Measurements from ENCODE around the gene HYAL3. TPM values are rescaled to one million over a fixed set of nuclear protein-coding genes. Genes with fewer than 3 reads are reported as not detected.

The HYAL3 gene
- total and polyA plus RNA-seq, 2 experiments from 2014 or later, result 7.6 to 9.6 TPM

DNA sequence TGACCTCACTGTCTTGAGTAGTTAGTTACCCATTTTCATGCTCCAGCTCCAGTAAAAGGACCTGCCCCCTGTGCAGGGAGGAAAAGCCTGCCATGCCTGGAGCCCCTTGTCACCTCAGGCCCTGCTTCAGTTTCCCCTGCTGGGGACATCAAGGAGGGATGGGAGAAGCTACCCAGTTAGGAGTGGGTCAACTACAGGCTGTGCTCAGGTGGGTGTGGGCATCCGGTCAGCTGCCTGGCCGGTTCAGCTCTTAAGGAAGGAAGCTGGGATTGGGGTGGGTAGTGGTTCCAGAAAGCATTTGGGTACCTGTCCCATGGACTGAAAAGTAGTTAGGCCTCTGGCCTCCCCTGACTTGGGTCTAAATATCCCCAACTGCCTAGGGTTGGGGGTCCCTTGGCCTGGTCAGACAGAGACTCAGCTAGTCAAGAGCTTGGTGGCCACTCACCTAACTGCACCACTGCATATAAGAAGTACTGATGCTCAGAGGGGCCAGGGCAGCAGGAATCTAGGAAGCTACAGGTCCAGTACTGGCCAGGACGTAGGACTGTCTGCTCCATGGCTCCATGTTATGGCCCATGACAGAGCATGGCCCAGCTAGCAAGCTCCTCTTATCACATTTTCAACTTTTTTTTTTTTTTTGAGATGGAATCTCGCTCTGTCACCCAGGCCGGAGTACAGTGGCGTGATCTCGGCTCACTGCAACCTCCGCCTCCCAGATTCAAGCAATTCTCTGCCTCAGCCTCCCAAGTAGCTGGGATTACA lies 19.8 kb downstream of the HYAL3 start:
- Histone ChIP-seq H3K27ac (no peak overlapping the region), H3F3A (ENCODE audit: insufficient read depth) (no peaks in the 10 kb centered on the region), H3K27me3 (replicated peaks; ENCODE audit: insufficient read depth) (no peaks in the 10 kb centered on the region), H4K20me1 (ENCODE audit: insufficient read depth) (no peaks in the 10 kb centered on the region), H3K9ac (no peak overlapping the region), H3K79me2 (ENCODE audit: insufficient read depth) (no peaks in the 10 kb centered on the region), H3K9me2 (ENCODE audit: insufficient read depth) (no peaks in the 10 kb centered on the region), H3K36me3 (ENCODE audit: low read depth) (no peaks in the 10 kb centered on the region), H3K4me3 (no peak overlapping the region), H3K4me1 (ENCODE audit: insufficient read depth) (no peaks in the 10 kb centered on the region), H2AFZ (no peak overlapping the region), H3K9me3 (ENCODE audit: low read depth) (no peaks in the 10 kb centered on the region), H3K4me2 (ENCODE audit: unreplicated experiment) (no peak overlapping the region)
- TF ChIP-seq EZH2 (IDR thresholded peaks at IDR 0.05; ENCODE audit: insufficient read depth, poor library complexity, severe bottlenecking) (no peak), EZH2phosphoT487 (IDR thresholded peaks at IDR 0.05; ENCODE audit: insufficient read depth, low read depth) (no peak)
- in situ Hi-C loops (cut with MboI), result no loop called here
- WGBS, 2 experiments (ENCODE audit: low coverage in 1 of 2, low lambda C conversion rate in 2 of 2, missing lambda C conversion rate in 2 of 2), result 89 to 94% methylated on average over 8 of the region's 8 CpGs
- DNase-seq, result no peak

DNA sequence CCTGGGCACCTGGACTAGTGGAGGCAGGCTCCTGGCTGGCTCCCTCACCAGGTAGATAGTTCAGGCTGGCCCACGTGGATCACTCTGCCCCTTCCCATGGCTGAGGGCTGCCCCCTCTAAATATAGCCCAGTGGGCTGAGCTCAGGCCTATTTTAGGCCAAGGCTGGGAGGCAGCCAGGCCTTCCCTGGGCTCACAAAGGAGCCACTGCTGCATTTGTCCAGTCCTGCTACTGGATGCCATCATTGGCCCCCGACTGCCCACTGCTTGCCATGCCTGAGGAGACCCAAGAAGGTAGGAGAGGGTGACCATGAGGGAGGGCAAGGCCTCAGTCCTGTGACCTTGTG lies 20.4 kb downstream of the HYAL3 start, which contains the start of gene LSMEM2:
Gene LSMEM2, plus strand, starts transcription at position 208 of the 345 bp plus-strand sequence. Its CDS starts 27 bp downstream, at position 235.
- 33 to 44% methylated on average over 2 of the region's 2 CpGs for WGBS, 2 experiments (ENCODE audit: low coverage in 1 of 2, low lambda C conversion rate in 2 of 2, missing lambda C conversion rate in 2 of 2)
- Histone ChIP-seq H3K36me3 (ENCODE audit: low read depth) (no peaks in the 10 kb centered on the region), H3F3A (ENCODE audit: insufficient read depth) (no peaks in the 10 kb centered on the region), H3K9me2 (ENCODE audit: insufficient read depth) (no peaks in the 10 kb centered on the region), H3K4me3 (no peak within 1 kb of the TSS), H4K20me1 (ENCODE audit: insufficient read depth) (no peaks in the 10 kb centered on the region), H3K4me1 (ENCODE audit: insufficient read depth) (no peaks in the 10 kb centered on the region), H3K4me2 (ENCODE audit: unreplicated experiment) (no peak within 1 kb of the TSS), H3K27ac (no peak within 1 kb of the TSS), H3K9ac (no peak within 1 kb of the TSS), H3K27me3 (replicated peaks; ENCODE audit: insufficient read depth) (no peaks in the 10 kb centered on the region), H2AFZ (no peak within 1 kb of the TSS), H3K9me3 (ENCODE audit: low read depth) (no peaks in the 10 kb centered on the region), H3K79me2 (ENCODE audit: insufficient read depth) (no peaks in the 10 kb centered on the region)
- TF ChIP-seq EZH2phosphoT487 (IDR thresholded peaks at IDR 0.05; ENCODE audit: insufficient read depth, low read depth) (no peak), EZH2 (IDR thresholded peaks at IDR 0.05; ENCODE audit: insufficient read depth, poor library complexity, severe bottlenecking) (no peak)
- in situ Hi-C loops (cut with MboI), result no loop called here
- DNase-seq, result no peak

DNA sequence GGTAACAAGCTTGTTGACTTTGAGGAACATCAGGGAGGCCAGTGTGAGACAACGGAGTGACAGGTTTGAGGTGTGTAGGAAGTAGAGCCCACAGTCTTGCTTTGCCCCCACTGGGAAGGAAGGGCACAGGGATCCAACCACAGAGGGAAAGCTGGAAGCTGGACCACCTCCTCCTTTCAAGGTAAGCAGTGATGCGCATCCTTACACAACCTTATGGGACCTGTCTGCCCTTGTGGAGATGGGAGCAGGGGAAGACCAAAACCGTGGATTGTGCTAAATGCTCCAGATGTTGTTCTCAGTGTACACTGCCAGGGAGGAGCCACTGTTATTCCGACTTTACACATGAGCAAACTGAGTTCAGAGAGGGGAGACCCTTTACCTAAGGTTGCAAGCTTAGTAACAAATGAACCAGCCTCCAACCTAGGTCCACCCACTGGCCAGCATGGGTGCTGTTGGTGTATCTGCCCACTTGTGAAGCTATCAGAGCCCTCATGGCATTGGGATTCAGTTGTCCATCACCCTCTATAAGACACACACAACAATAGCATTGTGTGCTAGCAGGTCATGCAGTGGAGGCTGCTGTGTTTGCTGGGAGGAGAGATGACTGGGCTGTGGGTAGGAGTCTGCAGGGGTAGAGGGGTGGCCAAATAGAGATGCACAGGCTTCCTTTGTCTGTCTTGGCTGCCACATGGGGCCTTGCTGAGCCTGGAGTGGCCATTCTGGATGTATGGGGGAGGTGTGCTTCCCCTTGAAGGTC lies 20.9 kb downstream of the HYAL3 start:
- no peaks in the 10 kb centered on the region for H3K4me1 ChIP-seq (ENCODE audit: insufficient read depth)
- no peak for DNase-seq
- H3K27ac ChIP-seq, result no peak overlapping the region
- no peaks in the 10 kb centered on the region for H3K36me3 ChIP-seq (ENCODE audit: low read depth)
- no peaks in the 10 kb centered on the region for H3K79me2 ChIP-seq (ENCODE audit: insufficient read depth)
- no peak for TF ChIP-seq EZH2 (IDR thresholded peaks at IDR 0.05; ENCODE audit: insufficient read depth, poor library complexity, severe bottlenecking)
- TF ChIP-seq EZH2phosphoT487 (IDR thresholded peaks at IDR 0.05; ENCODE audit: insufficient read depth, low read depth), result no peak
- H3F3A ChIP-seq (ENCODE audit: insufficient read depth), result no peaks in the 10 kb centered on the region
- H4K20me1 ChIP-seq (ENCODE audit: insufficient read depth), result no peaks in the 10 kb centered on the region
- WGBS, 2 experiments (ENCODE audit: low coverage in 1 of 2, low lambda C conversion rate in 2 of 2, missing lambda C conversion rate in 2 of 2), result 47 to 48% methylated on average over 4 of the region's 4 CpGs
- no peaks in the 10 kb centered on the region for H3K27me3 ChIP-seq (replicated peaks; ENCODE audit: insufficient read depth)
- no peak overlapping the region for H3K4me3 ChIP-seq
- no peaks in the 10 kb centered on the region for H3K9me2 ChIP-seq (ENCODE audit: insufficient read depth)
- in situ Hi-C loops (cut with MboI), result no loop called here
- H3K9ac ChIP-seq, result no peak overlapping the region
- H3K9me3 ChIP-seq (ENCODE audit: low read depth), result no peaks in the 10 kb centered on the region
- no peak overlapping the region for H3K4me2 ChIP-seq (ENCODE audit: unreplicated experiment)
- H2AFZ ChIP-seq, result no peak overlapping the region

DNA sequence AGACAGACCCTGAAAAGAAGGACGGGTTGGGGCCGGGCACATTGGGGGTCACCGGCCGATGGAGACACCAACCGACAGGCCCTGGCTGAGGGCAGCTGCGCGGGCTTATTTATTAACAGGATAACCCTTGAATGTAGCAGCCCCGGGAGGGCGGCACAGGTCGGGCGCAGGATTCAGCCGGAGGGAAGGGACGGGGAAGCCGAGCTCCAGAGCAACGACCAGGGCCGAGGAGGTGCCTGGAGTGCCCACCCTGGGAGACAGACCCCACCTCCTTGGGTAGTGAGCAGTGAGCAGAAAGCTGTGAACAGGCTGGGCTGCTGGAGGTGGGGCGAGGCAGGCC lies 22.5 kb downstream of the HYAL3 start:
- Histone ChIP-seq H3K79me2 (ENCODE audit: insufficient read depth) (no peaks in the 10 kb centered on the region), H4K20me1 (ENCODE audit: insufficient read depth) (no peaks in the 10 kb centered on the region)
- in situ Hi-C loops (cut with MboI), result no loop called here

More for the DNA sequence above, 22.5 kb downstream of the HYAL3 start:
- no peak overlapping the region for H3K4me2 ChIP-seq (ENCODE audit: unreplicated experiment)
- DNase-seq, result no peak
- H2AFZ ChIP-seq, result no peak overlapping the region
- no peaks in the 10 kb centered on the region for H3K9me3 ChIP-seq (ENCODE audit: low read depth)
- TF ChIP-seq EZH2 (IDR thresholded peaks at IDR 0.05; ENCODE audit: insufficient read depth, poor library complexity, severe bottlenecking), result no peak
- TF ChIP-seq EZH2phosphoT487 (IDR thresholded peaks at IDR 0.05; ENCODE audit: insufficient read depth, low read depth), result no peak
- 94 to 99% methylated on average over 15 to 17 of the region's 17 CpGs for WGBS, 2 experiments (ENCODE audit: low coverage in 1 of 2, low lambda C conversion rate in 2 of 2, missing lambda C conversion rate in 2 of 2)
- no peaks in the 10 kb centered on the region for H3K36me3 ChIP-seq (ENCODE audit: low read depth)
- no peak overlapping the region for H3K4me3 ChIP-seq
- H3K9ac ChIP-seq, result no peak overlapping the region
- no peak overlapping the region for H3K27ac ChIP-seq
- H3K27me3 ChIP-seq (replicated peaks; ENCODE audit: insufficient read depth), result no peaks in the 10 kb centered on the region
- no peaks in the 10 kb centered on the region for H3F3A ChIP-seq (ENCODE audit: insufficient read depth)
- no peaks in the 10 kb centered on the region for H3K9me2 ChIP-seq (ENCODE audit: insufficient read depth)
- H3K4me1 ChIP-seq (ENCODE audit: insufficient read depth), result no peaks in the 10 kb centered on the region

All from GM23248 (cell line).